ENCODE measurements around the gene MYORG.
"Not testable (repeated sequence)": the region's sequence is repeated elsewhere in the genome, so short reads cannot be mapped to it uniquely, and the experiment has no call there.

MYORG gene

DNA sequence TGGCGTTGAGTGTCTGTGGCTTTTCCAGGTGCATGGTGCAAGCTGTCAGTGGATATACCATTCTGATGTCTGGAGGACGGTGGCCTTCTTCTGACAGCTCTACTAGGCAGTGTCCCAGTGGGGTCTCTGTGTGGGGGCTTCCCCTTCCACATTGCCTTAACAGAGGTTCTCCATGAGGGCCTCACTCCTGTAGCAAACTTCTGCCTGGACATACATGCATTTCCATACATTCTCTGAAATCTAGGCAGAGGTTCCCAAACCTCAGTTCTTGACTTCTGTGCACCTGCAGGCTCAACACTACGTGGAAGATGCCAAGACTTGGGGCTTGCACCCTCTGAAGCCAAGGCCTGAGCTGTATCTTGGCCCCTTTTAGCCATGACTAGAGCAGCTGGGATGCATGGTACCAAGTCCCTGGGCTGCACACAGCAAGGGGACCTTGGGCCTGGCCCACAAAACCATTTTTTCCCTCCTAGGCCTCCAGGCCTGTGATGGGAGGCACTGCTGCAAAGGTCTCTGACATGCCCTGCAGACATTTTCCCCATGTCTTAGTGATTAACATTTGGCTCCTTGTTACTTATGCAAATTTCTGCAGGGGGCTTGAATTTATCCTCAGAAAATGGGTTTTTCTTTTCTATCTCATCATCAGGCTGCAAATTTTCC is 8.8 kb downstream of the MYORG start:
- not testable (repeated sequence) for DNase-seq

DNA sequence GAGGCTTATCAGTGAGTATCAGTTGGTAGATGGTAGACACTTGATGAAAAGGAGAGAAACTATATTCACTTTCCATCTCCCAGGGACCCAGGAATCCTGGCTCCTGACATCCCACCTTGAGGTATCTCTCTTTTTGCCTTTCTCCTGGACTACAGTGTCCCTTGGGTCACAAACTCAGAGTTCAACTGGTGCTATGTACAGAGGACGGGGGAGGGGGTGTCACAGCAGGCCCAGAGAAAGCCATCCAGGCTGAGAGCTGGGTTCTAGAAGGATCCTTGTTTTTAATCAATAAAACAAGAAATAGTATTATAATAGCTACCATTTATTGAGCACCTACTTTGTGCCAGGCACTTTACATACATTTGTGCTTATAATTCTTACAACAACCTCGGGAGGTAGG is 10.3 kb downstream of the MYORG start:
- DNase-seq, result no peak

DNA sequence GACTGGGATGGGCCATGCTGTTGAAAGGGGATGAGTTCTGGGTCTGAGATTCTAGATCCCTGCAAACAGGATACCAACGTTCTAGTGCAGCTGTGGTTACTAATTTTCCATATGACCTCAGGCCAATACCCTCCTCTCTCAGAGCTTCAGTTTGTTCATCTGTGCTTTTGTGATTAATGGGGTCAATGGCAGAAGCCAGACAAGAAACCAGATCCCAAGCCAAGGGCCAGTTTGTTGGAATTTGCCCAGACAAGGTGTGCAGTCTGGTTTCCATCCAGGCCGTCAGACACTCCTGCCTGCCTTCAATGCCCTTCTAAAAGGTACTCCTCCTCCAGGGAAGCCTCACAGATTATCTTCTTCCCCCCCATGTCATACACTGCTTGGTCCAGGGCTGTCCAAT is 11.4 kb downstream of the MYORG start:
- DNase-seq, result no peak

DNA sequence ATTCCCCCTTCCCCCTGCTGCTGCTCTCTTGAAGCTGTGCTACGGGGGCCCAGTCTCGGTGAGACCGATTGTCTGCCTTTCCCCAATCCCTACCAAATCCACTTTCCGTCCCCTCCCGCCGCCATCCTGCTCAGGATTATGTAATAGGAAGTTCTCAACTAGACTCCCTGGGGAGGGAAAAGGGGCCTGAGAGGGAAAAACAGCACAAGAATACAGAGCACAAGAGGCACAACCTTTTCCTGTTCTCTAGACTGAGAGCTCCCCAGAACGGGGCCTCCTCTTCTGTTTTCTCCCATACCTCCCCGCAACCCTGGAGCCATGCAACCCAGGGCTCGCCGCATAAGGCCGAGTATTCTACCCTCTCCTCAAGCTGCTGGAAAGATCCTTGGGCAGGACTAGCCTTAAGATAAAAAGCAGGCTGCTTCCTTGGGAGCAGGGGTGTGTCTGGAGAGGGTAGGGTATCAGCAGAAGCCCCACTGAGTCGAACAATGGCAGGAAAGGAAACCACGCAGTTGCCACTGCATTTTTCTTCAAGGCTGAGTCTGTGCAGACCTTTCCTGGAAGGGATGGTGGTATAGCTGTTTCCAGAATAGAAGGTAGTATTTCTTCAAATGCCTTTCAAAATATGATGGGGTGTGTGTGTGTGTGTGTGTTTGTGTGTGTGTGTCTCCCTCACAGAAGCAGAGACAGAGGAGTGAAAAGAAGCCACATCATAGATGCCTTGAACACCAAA is 12.9 kb downstream of the MYORG start:
- peak; percentile 43 to 44 for DNase-seq

DNA sequence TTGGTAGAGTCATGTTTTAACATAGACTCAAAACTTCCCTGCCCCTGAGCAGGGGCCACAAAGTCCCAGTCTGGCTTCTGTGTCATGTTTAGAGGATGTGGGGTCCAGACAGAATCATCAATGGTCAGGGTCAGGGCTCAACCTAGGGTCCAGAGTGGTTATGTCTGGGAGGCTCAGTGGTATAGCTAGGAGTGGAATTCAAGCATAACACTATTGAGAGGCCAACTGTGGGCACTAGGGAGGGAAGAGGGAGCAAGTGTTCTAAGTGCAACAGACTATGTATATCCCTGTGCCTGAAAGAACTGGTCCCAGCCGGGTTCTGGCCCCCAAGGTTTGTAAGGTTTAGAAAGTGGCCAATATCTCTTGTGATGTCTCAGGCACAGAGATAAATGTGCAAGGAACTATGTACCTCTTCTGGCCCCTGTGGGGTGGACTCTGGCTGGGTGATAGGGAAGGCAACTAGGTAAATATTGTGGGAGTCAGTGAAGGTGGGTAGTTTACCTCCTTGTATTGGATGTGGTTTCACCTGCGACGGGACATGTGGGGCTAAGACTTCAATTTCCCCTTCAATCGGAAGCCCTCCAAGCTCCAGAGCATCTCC is 14.0 kb downstream of the MYORG start:
- no peak for DNase-seq

DNA sequence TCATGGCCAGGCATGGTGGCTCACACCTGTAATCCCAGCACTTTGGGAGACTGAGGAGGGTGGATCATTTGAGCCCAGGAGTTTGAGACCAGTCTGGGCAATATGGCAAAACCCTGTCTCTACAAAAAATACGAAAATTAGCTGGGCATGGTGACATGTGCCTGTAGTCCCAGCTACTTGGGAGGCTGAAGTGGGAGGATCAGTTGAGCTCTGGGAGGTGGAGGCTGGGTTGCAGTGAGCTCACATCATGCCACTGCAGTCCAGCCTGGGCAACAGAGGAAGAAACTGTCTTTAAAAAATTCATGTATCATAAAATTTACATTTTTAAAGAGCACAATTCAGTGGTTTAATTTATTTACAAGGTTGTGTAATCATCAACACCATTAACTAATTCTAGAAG is 23.7 kb downstream of the MYORG start:
- not testable (repeated sequence) for DNase-seq

DNA sequence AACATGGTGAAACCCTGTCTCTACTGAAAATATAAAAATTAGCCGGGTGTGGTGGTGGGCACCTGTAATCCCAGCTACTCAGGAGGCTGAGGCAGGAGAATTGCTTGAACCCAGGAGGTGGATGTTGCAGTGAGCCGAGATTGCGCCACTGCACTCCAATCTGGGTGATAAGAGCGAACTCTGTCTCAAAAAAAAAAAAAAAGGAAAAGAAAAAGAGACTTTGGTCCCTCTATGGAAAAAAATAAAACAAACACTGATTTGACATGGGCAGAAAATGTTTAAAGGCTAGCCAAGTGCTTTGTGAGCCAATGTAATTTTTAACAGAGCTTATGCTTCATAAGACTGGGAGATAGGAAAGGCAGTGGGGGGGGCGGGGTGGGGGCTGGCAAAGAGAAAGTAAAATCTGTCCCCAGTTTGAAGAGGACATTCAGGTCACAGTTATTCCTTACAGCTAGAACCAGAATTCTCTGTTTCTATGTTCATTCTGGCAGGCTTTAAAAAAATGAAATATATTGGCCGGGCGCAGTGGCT is 24.5 kb downstream of the MYORG start:
- DNase-seq, result not testable (repeated sequence)

DNA sequence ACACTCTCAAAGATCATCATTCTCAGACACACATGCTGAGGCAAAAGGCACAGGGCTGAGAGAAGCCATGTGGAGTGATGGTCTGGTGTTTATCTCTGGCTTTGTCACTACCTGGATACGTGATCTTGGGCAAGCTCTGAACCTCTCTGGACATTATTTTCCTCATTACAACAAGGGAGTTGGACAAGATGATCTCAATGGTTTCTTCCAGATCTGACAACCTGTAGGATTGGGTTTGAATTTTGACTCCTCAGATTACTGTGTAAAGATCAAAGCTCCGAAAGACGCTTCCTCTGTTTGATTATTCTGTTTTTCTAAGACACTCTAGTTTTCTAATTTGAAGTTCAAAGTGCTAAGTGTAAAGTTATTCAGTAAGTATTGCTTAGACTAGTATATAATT is 27.4 kb downstream of the MYORG start:
- no peak for DNase-seq

DNA sequence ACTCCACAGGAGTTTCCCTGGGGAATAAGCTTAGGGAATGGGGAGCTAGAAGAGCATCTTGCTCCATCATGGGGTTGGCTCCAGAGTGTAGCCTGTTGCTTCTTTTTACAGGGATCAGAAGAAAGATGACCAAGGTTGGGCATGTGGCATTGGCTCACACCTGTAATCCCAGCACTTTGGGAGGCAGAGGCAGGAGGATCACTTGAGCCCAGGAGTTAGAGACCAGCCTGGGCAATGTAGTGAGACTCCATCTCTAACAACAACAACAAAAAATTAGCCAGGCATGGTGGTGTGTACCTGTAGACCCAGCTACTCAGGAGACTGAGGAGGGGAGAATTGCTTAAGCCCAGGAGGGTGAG is 28.9 kb downstream of the MYORG start:
- no peak for DNase-seq

DNA sequence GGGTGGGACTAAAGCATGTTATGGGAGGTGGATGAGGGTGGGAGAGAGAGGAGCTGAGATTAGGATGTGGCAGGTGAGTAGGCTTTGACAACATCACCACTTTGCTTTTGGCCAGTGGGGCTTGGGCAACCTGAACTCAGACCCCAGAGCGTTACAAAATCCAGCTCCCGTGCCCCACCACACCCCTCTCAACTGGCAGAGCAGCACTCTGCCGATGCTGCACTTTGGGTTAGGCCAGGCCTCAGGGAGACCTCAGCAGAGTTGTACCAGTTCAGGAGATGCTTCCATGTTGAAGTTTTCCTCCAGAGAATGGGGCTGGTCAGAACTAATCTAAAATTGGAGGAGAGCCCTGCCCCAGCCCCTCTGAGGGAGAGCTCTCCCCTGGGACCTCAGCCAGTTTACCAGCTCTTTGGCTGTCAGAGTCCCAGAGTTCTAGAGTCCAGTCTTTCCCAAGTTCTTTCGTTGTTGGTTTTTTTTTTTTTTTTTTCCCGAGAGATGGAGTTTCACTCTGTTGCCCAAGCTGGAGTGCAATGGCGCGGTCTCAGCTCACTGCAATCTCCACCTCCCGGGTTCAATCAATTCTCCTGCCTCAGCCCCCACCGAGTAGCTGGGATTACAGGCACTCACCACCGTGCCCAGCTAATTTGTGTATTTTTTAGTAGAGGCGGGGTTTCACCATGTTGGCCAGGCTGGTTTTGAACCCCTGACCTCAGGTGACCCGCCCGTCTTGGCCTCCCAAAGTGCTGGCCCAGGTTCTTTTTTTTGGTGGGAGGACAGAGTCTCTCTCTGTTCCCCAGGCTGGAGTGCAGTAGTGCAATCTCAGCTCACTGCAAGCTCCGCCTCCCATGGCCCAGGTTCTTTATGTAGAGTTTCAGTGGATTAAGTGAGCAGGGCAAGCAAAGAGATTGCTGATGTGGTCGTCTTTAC is 29.6 kb downstream of the MYORG start:
- DNase-seq, result no peak

DNA sequence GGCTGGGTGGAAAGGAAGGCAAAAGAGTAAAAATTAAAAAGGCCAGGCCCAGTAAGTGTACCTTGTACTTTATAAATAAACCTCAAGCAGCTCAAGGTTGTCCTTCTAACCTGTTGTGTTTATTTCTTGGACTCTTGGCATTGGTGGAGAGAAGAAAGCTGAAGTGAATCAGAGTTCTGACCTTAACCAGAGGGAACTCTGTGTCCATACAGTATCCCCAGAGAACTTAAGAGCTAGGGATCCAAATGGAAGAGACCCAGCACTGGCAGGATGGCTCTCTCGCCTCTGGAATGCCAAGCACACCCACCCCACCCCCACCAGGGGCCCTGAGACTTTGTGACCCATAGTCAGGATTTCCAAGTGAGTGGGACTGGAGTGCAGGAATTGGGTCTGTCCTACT is 33.1 kb downstream of the MYORG start:
- DNase-seq, result no peak

DNA sequence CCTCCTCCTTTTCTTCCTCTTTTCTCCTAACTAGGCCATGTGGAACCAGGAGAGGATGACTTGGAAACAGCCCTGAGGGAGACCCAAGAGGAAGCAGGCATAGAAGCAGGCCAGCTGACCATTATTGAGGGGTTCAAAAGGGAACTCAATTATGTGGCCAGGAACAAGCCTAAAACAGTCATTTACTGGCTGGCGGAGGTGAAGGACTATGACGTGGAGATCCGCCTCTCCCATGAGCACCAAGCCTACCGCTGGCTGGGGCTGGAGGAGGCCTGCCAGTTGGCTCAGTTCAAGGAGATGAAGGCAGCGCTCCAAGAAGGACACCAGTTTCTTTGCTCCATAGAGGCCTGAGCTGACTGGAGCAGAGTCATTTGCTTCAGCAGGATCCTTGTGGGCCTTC is 33.6 kb downstream of the MYORG start:
- DNase-seq, result no peak

DNA sequence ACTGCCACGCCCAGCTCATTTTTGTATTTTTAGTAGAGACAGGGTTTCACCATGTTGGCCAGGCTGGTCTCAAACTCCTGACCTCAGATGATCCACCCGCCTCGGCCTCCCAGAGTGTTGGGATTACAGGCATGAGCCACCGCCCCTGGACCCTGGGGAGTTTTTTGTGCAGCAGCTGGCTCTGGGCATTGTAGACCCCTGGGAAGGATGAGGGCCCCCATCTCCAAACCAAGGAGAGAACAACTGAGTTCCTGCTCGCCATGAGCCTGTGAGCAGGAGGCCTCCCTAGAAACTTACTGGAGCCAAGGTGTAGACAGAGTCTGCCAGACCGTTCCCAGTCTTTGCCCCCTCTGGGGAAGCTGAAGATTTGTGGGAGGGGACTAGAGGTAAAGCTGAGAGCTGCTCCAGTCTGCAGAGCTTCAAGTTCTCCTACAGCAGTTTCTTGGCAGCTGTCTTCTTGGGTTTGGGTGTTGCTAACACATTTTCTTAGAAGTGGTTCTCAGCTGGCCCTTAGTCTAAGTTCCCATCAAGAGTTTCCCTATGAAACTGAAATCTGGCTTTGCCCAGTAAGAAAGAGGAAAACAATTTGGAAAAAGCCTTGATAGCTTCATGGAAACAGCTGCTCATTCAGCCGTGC is 34.9 kb downstream of the MYORG start:
- no peak for DNase-seq

DNA sequence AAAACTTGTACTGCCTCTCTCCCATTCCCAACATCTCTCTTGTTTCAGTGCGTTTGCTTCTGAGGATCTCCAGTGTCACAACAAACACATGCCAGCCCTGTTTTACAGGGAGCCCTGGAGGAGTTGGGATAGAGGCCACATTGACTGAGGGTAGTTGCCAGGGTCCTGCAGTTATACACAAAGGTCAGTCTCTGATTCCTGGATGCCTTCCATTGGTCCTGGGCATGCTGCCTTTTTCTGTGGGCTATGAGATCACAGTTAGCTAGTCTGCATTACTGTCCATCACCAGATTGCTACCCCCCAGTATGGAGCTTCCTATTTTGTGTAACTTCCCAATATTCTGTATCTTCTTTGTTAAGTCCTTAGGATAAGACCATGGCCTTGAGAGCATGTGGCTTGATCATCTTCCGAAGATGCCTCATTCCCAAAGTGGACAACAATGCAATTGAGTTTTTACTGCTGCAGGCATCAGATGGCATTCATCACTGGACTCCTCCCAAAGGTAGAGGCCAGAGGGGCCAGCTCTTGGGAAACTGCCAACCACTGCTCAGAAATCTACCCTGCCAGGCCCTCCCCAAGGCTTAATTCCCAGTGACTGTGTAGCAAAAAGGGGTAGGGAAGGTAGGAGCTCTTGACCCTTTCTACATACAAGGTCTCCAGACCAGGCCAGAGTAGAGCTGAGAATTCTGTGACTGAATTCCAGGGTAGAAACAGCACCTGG is 37.9 kb downstream of the MYORG start:
- DNase-seq, result no peak

DNA sequence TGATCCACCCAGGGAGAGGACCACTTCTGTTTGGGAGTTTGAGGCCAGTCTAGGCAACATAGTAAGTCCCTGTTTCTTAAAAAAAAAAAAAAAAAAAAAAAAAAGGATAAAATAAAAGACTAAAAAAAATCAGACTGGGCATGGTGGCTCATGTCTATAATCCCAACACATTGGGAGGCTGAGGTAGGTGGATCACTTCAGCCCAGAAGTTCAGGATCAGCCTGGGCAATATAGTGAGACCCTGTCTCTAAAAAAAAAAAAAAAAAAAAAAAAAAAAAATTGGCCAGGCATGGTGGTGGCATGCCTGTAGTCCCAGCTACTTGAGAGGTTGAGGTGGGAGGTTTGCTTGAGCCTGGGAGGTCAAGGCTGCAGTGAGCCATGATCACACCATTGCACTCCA is 38.6 kb downstream of the MYORG start:
- DNase-seq, result not testable (repeated sequence)

DNA sequence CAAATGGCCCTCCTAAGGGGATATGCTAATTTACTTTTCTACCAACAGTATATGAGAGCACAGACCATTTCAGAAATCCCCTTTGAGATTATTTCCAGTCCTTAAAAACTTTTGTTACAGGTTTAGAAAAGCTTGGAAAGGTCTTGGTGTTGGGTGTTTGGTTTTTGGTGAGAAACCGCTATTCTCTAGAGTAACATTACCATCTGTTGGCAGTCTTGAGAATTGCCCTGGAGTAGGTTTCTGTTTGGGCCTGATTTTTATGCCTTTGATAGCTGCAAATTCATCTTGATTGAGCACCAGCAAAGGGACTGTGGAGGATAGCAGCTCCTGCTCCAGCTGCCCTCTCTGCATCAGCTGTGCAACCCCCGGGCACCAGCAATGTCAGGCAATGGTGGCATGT is 39.3 kb downstream of the MYORG start:
- DNase-seq, result no peak

DNA sequence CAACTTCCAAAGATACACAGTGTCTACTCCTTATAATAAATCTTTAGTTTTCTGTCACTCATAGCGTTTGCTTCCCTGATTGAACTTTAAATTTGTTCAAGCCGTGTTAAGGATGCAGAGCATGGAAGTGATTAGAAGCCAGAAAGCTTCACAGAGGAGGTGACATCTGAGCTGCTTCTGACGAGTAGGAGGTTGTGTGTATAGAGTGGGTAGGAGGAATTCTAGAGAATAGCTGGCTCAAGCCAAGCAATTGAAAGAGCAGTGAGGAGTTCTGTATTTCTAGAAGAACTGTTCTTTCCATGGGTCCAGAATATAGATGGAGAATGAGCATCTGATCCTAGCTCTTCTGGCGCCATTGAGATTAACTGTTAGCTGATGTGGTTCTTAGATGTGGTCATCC is 41.3 kb downstream of the MYORG start:
- no peak for DNase-seq

DNA sequence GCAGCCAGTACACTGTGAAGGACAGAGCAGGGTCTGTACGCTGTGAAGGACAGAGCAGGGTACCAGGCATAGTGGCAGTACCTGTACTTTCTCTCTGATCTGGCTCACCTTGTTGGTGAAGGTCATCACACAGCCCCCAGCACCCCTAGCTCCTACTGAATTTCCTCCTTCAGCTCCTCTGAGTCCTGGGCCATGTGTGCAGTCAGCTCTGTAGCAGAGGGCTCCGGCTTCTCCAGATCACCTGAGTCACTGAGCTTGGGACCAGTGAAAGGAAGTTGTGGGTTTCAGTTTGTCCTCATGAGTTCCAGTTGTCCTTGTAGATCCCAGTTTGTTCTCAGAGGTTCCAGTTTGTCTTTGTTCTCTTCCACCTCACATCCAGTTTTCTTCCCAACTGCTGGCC is 41.8 kb downstream of the MYORG start:
- no peak for DNase-seq

DNA sequence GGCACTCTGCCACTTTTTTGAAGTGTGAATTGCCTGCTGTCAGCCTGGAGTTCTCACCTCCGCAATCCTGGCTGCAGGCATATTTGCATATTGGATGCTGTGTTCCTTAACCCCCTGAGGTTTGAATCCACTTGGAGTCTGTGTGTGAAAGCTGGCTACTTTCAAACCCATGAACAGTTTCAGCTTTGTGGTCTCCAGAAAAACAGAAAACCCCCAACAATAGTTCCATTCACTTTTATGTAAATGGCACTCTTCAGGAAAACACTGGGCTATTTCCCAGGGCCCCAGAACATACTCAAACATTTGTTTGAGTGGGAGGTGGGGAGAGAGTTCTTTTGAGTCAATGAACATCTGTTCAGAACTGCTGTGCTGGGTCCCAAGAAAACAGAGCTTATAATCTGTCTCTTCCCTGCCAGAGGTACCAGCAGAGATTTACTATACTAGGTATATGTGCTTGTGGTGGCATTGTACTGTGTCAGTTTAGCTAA is 42.3 kb downstream of the MYORG start:
- DNase-seq, result no peak

DNA sequence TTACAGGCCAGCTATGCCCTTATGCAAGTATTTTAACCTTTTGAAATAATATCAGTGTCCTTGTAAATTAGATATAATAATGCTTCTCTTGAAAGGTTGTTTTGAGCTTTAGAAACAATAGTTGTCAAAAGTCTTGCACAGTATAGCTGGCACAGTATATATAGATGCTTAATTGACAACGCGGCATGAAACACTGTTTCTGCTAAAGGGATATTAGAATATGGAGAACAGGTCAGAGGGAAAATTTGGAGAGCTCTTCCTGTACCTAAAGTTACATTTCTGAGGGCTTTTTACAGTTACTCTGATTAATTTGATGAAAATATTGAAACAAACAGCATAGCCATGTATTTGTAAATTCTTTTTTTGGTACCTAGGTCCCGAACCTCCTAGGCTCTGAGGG is 42.9 kb downstream of the MYORG start:
- no peak for DNase-seq

DNA sequence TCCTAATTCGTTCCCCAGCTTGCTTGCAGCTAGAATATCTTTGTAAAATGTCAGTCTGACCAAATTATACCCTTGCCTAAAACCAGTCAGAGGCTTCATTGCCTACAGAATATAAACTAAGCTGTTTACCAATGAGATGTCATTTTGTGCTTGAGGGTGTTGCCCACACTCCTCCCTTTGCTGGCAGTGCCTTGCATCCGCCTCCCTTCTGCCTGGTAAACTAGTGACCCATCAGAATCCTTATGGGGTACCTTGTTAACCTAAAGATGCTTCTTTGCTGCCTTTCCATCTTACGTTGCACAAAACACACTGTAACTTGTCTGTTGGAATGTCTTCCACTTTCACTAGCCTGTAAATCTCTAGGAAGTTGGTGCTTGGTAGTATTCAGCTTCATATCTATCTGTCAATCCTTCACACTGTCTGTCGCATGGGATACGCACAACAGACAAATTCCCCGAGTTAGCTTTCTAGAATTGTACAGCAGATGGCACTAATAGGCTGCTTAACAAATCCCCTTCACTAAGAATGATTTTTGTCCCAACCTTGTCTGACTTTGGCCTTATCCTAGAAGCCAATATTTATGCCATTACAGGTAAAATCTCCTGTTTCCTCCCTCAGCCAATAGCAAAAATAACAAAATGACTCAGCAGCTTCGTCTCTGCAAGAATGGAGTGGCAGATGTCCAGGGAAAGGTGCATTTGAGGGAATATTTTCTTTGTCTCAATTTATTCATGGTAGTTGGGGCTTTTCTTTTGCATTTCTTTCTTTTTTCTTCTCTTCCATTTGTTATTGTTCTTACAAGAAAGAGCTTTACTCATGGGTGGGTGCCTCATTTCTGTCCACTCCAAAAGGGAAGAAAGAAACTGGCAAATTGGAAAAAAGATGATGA is 44.4 kb downstream of the MYORG start:
- peak; percentile 76 for DNase-seq
